HL-60 (cell line): Measurements from ENCODE around the gene GPX4.

Experiments
- DNase-seq, 2 experiments: peaks; one replicate each; pipeline ENCODE4 v3.0.0-alpha.2; 2010 to 2020; ENCODE audit warnings: low read depth in 1 of 2, low spot score in 1 of 2
- H3K27ac ChIP-seq: fragments of 250-450 bp; sonication (Bioruptor Pico); replicated peaks from 2 replicates; pipeline ENCODE4 v1.5.1; 2020; ENCODE audit warnings: mild to moderate bottlenecking, moderate library complexity
- H3K27me3 ChIP-seq: fragments of 250-450 bp; sonication (Bioruptor Pico); 2 replicates; pipeline ENCODE4 v1.5.1; 2021; ENCODE audit warnings: mild to moderate bottlenecking, moderate library complexity; ENCODE audit not compliant: insufficient read depth, poor library complexity, severe bottlenecking
- H3K4me3 ChIP-seq: replicated peaks from 2 replicates; pipeline ENCODE4 v1.5.1; 2011; ENCODE audit warnings: mild to moderate bottlenecking, control low read depth, low read length; ENCODE audit not compliant: insufficient read depth
- CTCF ChIP-seq: IDR thresholded peaks from one replicate; pipeline ENCODE4 v1.5.1; 2011; ENCODE audit warnings: low read length, control low read depth, inconsistent platforms; ENCODE audit not compliant: insufficient read depth
- GABPA ChIP-seq: IDR thresholded peaks from 2 replicates; pipeline ENCODE4 v1.6.1; 2012; ENCODE audit warnings: low read depth
- POLR2AphosphoS5 ChIP-seq: IDR thresholded peaks from 2 replicates; pipeline ENCODE4 v1.6.1; 2012; ENCODE audit warnings: low read depth
- REST ChIP-seq: IDR thresholded peaks from 2 replicates; pipeline ENCODE4 v1.6.1; 2012; ENCODE audit warnings: low read depth; ENCODE audit not compliant: insufficient replicate concordance
- SPI1 ChIP-seq: IDR thresholded peaks from 2 replicates; pipeline ENCODE4 v1.6.1; 2012; ENCODE audit warnings: low read depth, mild to moderate bottlenecking, borderline replicate concordance

GPX4 gene

GRCh38 chr19:1150333-1151036 lies 46.7 kb downstream of the GPX4 start:
- Histone ChIP-seq H3K4me3 (no peak overlapping the region), H3K27ac (no peak overlapping the region), H3K27me3 (no peaks in the 10 kb centered on the region)
- TF ChIP-seq REST, result no peak
- no peak for TF ChIP-seq POLR2AphosphoS5
- TF ChIP-seq GABPA, result no peak
- no peak for TF ChIP-seq SPI1
- no peak for TF ChIP-seq CTCF
- DNase-seq, result no peak

- Histone ChIP-seq H3K27ac (no peak overlapping the region), H3K27me3 (no peaks in the 10 kb centered on the region), H3K4me3 (no peak overlapping the region)
- DNase-seq, result no peak
- TF ChIP-seq CTCF (no peak), GABPA (no peak), SPI1 (no peak), POLR2AphosphoS5 (no peak), REST (no peak)
Observed at GRCh38 chr19:1151037-1151724, 47.4 kb downstream of the GPX4 start.

- TF ChIP-seq REST, result no peak
- TF ChIP-seq CTCF, result no peak
- no peak for TF ChIP-seq SPI1
- TF ChIP-seq GABPA, result no peak
- TF ChIP-seq POLR2AphosphoS5, result no peak
- DNase-seq, result no peak
- H3K27me3 ChIP-seq, result no peaks in the 10 kb centered on the region
- H3K27ac ChIP-seq, result no peak overlapping the region
- H3K4me3 ChIP-seq, result no peak overlapping the region
Observed at GRCh38 chr19:1151917-1152587, 48.3 kb downstream of the GPX4 start.
